ENCODE data around the gene FOXC2. TPM values are rescaled to one million over a fixed set of nuclear protein-coding genes. Genes with fewer than 3 reads are reported as not detected.
"Not testable (repeated sequence)": the region's sequence is repeated elsewhere in the genome, so short reads cannot be mapped to it uniquely, and the experiment has no call there.

The FOXC2 gene
- total RNA-seq, 2 donors from 2014 or later: not detected

DNA sequence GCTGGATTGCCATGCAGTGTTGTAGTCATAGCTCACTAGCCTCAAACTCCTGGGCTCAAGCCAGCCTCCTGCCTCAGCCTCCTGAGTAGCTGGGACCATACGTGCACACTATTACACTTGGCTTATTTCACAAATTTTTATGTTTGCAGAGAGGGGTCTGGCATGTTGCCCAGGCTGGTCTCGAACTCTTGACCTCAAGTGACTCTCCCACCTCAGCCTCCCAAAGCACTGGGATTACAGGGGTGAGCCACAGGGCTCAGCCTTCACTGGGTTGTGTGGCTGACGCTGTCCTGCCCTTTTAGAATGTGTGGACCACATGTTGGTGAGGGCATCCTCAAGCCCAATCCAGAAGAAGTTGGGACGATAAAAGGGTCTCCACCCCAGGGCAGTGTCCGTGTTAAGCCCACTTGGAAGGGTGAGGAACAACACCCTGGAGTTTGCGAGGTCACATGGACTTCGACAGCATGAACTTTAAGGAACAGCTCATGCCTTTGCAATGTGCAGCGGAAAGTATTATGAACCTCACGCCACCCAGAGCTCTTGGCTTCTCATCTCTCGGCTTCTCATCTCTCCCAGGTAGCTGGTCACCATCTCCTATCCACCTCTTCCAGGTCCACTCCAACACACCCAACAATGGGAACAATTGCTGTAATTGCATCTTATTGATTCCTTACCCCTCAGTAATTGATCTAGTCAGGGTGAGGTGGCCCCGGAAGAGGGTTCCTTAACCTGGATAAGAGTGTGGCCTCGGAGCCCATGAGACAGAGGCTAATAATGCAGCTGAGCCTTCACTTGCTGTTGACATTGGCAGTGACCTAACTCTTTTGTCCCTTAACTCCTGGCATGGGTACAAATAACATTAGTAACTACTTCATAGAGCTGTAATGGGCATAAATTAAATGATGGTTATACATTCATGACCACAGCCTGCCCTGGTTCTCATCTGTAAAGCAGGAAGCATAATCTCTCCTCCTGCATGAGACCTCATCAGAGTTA is 18.4 kb downstream of the FOXC2 start:
- no peaks in the 10 kb centered on the region for H3K9me3 ChIP-seq (ENCODE audit: control insufficient read depth, low read length, poor library complexity, severe bottlenecking)
- H3K36me3 Mint-ChIP-seq (ENCODE audit: low read depth): no peaks in the 10 kb centered on the region
- no peak overlapping the region for H3K4me3 Mint-ChIP-seq
- no peak overlapping the region for H3K27ac Mint-ChIP-seq
- DNase-seq (no peak), ATAC-seq (no peak)
- no peaks in the 10 kb centered on the region for H3K4me1 Mint-ChIP-seq
- peaks cover 41% of the 10 kb centered on the region for H3K27me3 Mint-ChIP-seq

DNA sequence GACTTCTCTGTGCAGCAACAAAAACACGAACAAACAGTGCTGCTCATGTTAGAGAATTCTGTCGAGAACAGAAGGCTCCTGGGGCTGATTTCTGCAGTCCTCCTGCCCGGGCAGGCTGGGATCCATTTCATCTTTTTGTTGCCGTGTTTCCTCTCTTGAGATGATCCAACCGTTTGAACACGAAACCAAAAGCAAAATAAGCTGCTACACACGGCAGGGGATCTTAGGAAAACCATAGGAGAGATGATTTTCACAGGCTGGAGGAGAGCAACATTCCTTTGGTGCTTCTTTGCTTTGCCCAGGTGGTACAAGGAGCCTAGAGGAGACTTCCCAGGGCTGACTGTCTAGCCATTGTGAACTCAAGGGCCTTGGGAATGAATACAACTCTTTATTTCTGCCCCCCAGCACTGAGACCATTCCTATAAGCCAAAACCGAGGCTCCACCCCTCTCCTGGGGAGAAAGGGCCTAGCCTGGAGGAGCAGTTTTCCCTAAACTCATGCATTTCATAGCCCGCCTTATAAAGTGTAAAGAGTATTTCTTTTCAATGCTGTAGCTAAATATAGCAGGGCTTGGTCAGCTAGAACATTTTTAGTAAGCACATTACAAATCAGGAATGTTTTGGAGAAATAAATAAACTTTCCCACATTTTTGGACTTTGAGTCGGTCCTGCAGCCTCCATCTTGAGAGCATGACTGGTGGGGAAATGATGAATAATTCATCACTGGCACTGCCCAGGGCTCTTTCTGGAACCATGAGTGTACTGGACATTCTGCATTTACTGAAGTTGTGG is 19.4 kb downstream of the FOXC2 start:
- H3K36me3 Mint-ChIP-seq (ENCODE audit: low read depth): no peaks in the 10 kb centered on the region
- H3K4me1 Mint-ChIP-seq: no peaks in the 10 kb centered on the region

GRCh38 chr16:86587487-86587886 is 20.9 kb downstream of the FOXC2 start:
- H3K27me3 Mint-ChIP-seq: peaks cover 19% of the 10 kb centered on the region
- no peak overlapping the region for H3K27ac Mint-ChIP-seq
- no peak for DNase-seq
- H3K36me3 Mint-ChIP-seq (ENCODE audit: low read depth): peaks cover 4% of the 10 kb centered on the region
- no peak overlapping the region for H3K4me3 Mint-ChIP-seq
- H3K4me1 Mint-ChIP-seq: no peaks in the 10 kb centered on the region
- ATAC-seq: no peak
- no peaks in the 10 kb centered on the region for H3K9me3 ChIP-seq (ENCODE audit: control insufficient read depth, low read length, poor library complexity, severe bottlenecking)

More for the DNA sequence above, 19.4 kb downstream of the FOXC2 start:
- DNase-seq (no peak), ATAC-seq (no peak)
- peaks cover 31% of the 10 kb centered on the region for H3K27me3 Mint-ChIP-seq
- H3K9me3 ChIP-seq (ENCODE audit: control insufficient read depth, low read length, poor library complexity, severe bottlenecking): no peaks in the 10 kb centered on the region
- no peak overlapping the region for H3K4me3 Mint-ChIP-seq
- no peak overlapping the region for H3K27ac Mint-ChIP-seq

DNA sequence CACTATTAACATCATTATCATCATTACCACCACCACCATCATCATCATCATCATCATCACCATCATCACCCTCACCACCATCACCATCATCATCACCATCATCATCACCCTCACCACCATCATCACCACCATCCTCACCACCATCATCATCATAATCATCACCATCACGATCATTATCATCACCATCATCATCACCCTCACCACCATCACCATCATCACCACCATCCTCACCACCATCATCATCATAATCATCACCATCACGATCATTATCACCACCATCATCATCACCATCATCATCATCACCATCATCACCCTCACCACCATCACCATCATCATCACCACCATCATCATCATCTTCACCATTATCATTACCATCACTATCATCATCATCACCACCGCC is 21.3 kb downstream of the FOXC2 start:
- not testable (repeated sequence) for H3K9me3 ChIP-seq (ENCODE audit: control insufficient read depth, low read length, poor library complexity, severe bottlenecking); H3K27ac Mint-ChIP-seq; H3K4me1 Mint-ChIP-seq; H3K36me3 Mint-ChIP-seq (ENCODE audit: low read depth); ATAC-seq; H3K4me3 Mint-ChIP-seq; DNase-seq
- H3K27me3 Mint-ChIP-seq: peaks cover 17% of the 10 kb centered on the region

DNA sequence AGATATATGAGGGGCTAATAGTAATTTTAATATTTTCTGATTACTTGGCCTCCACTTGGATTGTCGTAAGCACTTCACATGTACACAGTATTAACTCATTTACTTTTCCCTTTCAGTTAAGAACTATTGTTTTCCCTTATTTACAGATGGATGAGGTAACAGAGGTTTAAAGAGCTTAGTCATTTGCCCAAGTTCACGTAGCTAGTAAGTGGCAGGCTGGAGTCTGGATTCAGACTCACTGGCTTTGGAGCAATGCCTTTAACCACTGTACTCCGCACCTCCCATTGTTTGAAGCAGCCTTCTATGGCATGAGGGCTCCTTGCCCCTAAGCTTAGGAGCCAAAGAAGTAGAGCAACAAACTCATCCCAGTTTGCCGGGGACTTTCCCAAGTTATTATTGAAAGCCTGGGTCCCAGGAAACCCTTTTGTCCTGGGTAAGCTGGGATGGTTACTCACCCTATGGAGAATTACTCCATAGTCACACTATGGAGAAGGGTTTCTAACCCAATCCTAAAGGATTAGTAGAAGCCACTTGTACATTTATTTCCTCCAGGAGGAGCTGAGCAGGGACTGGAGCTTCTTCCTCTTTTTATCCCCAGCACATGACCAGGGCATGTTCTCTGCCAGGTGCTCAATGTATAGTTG is 24.0 kb downstream of the FOXC2 start:
- no peak overlapping the region for H3K4me3 Mint-ChIP-seq
- H3K36me3 Mint-ChIP-seq (ENCODE audit: low read depth): peaks cover 4% of the 10 kb centered on the region
- ATAC-seq (no peak), DNase-seq (no peak)
- H3K27me3 Mint-ChIP-seq: peaks cover 21% of the 10 kb centered on the region
- no peak overlapping the region for H3K27ac Mint-ChIP-seq
- H3K4me1 Mint-ChIP-seq: no peaks in the 10 kb centered on the region
- H3K9me3 ChIP-seq (ENCODE audit: control insufficient read depth, low read length, poor library complexity, severe bottlenecking): no peaks in the 10 kb centered on the region

DNA sequence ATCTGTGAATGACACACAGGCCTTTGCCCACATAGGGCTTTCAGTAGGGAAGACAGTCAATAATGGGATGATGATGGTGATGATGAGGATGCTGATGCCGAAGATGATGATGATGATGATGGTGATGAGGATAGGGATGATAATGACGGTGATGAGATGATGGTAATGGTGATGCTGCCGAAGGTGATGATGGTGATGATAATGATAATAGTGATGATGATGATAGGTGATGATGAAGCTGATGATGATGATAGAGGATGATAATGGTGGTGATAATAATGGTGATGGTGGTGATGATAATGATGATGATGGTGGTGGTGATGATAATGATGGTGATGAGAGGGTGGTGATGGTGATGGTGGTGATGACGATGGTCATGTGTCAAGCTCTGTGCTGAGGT is 24.6 kb downstream of the FOXC2 start:
- DNase-seq (no peak), ATAC-seq (no peak)
- Mint-ChIP-seq H3K4me3 (no peak overlapping the region), H3K27ac (no peak overlapping the region), H3K4me1 (no peaks in the 10 kb centered on the region), H3K27me3 (peaks cover 20% of the 10 kb centered on the region), H3K36me3 (ENCODE audit: low read depth) (peaks cover 4% of the 10 kb centered on the region)
- no peaks in the 10 kb centered on the region for H3K9me3 ChIP-seq (ENCODE audit: control insufficient read depth, low read length, poor library complexity, severe bottlenecking)

GRCh38 chr16:86593913-86594620 is 27.4 kb downstream of the FOXC2 start:
- DNase-seq (no peak), ATAC-seq (no peak)
- no peaks in the 10 kb centered on the region for H3K9me3 ChIP-seq (ENCODE audit: control insufficient read depth, low read length, poor library complexity, severe bottlenecking)
- peaks cover 32% of the 10 kb centered on the region for H3K27me3 Mint-ChIP-seq
- H3K4me1 Mint-ChIP-seq: no peaks in the 10 kb centered on the region
- no peak overlapping the region for H3K27ac Mint-ChIP-seq
- H3K36me3 Mint-ChIP-seq (ENCODE audit: low read depth): peaks cover 4% of the 10 kb centered on the region
- H3K4me3 Mint-ChIP-seq: no peak overlapping the region

DNA sequence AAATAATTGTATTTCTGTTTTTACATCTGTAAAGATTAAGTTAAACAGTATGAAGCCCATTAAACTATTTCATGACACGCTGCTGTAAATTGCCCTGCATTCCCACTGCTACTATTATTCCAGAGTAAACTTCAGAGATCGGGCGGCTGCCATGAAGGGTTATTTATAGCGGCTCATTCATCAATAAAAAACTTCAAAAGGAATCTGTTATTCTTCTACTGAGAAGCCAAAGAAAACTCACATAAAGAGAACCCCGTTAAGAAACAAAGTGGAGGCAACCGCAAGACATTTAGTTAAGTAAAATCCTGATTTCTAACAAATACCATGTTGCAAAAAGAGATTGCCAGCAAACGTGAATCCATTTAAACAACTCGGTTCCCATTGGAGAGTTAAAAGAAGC is 28.1 kb downstream of the FOXC2 start:
- Mint-ChIP-seq H3K27ac (no peak overlapping the region), H3K27me3 (peaks cover 37% of the 10 kb centered on the region), H3K4me1 (no peaks in the 10 kb centered on the region)

GRCh38 chr16:86595983-86596605 is 29.5 kb downstream of the FOXC2 start:
- H3K4me3 Mint-ChIP-seq: no peak overlapping the region
- DNase-seq (no peak), ATAC-seq (no peak)
- peaks cover 47% of the 10 kb centered on the region for H3K27me3 Mint-ChIP-seq
- H3K27ac Mint-ChIP-seq: no peak overlapping the region
- H3K36me3 Mint-ChIP-seq (ENCODE audit: low read depth): peaks cover 4% of the 10 kb centered on the region
- H3K4me1 Mint-ChIP-seq: no peaks in the 10 kb centered on the region
- H3K9me3 ChIP-seq (ENCODE audit: control insufficient read depth, low read length, poor library complexity, severe bottlenecking): peaks cover 2% of the 10 kb centered on the region

More for the DNA sequence above, 28.1 kb downstream of the FOXC2 start:
- no peaks in the 10 kb centered on the region for H3K9me3 ChIP-seq (ENCODE audit: control insufficient read depth, low read length, poor library complexity, severe bottlenecking)
- Mint-ChIP-seq H3K36me3 (ENCODE audit: low read depth) (peaks cover 4% of the 10 kb centered on the region), H3K4me3 (no peak overlapping the region)
- no peak for DNase-seq
- no peak for ATAC-seq

GRCh38 chr16:86597126-86597879 is 30.7 kb downstream of the FOXC2 start:
- Mint-ChIP-seq H3K4me1 (no peaks in the 10 kb centered on the region), H3K27me3 (peaks cover 59% of the 10 kb centered on the region), H3K27ac (no peak overlapping the region), H3K36me3 (ENCODE audit: low read depth) (peaks cover 2% of the 10 kb centered on the region), H3K4me3 (no peak overlapping the region)
- DNase-seq (no peak), ATAC-seq (no peak)
- H3K9me3 ChIP-seq (ENCODE audit: control insufficient read depth, low read length, poor library complexity, severe bottlenecking): peaks cover 2% of the 10 kb centered on the region

DNA sequence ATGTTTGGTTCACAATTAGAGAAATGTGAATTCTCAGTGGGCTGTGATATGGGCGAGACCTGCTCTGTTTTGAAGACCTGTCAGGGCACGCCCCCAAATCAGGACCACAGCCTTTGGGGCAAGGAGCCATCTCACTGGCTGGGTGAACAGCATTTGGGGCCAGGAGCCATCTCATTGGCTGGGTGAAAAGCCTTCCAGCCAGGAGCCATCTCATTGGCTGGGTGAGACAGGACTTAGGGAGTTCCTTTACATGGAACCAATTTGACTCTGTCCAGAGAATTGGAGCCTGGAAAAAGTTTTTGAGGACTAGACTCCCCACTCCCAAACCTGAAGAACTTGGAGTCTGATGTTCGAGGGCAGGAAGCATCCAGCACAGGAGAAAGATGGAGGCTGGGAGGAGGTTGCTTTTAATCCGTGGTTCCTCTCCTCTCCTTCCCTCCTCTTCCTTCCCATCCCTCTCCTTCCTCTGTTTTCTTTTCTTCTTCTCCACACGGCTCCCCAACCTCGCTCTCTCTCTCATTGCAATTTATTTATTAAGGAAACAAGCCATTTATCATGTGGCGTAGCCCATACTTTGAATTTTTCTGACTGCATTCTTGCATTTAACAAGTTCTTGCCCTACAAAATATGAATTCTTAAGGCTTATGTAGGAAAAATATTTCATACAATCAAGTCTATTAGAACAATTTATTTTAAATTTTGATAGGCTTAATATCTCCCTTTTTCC is 31.4 kb downstream of the FOXC2 start:
- peaks cover 2% of the 10 kb centered on the region for H3K9me3 ChIP-seq (ENCODE audit: control insufficient read depth, low read length, poor library complexity, severe bottlenecking)
- no peak overlapping the region for H3K4me3 Mint-ChIP-seq
- DNase-seq (no peak), ATAC-seq (no peak)
- no peak overlapping the region for H3K27ac Mint-ChIP-seq
- peaks cover 2% of the 10 kb centered on the region for H3K36me3 Mint-ChIP-seq (ENCODE audit: low read depth)
- peaks cover 66% of the 10 kb centered on the region for H3K27me3 Mint-ChIP-seq
- H3K4me1 Mint-ChIP-seq: no peaks in the 10 kb centered on the region

Measured in T-helper 17 cell (primary cell).